Suppressor macrophage treated with lipopolysaccharide for 4 hours (primary cell): Measurements from ENCODE around the gene EIPR1.

Source experiments
- DNase-seq: peaks from one replicate; pipeline ENCODE4 v3.0.0-alpha.2; 2020

The EIPR1 gene

DNA sequence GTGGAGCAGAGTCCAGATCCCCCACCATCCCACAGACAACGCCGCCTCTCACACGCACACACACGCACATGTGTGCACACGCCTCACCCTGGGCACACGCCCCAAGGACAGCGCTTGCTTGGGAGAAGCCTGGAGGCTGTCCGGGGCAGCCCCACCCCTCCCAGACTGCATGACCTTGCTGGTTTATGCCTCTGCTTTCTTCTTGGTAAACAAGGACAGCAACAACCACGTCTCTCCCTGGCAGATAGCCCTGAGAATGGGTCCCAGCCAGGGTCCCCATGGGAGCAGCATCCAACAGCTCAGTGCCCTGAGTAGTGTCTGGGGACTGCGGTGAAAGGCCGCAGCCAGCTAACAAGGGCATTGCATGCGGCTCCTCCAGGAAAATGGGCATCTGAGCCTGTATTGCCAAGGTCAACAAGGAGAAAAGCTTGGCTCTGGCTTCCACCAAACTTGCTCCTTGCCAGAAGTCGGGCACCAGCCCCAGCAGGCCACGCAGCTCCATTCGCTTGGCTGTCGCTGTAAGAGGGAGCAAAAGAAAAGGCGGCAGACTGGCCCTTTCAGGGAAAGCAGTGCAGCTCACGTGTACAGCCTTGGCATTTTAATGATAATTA, 234.6 kb downstream of the EIPR1 start:
- no peak for DNase-seq

DNA sequence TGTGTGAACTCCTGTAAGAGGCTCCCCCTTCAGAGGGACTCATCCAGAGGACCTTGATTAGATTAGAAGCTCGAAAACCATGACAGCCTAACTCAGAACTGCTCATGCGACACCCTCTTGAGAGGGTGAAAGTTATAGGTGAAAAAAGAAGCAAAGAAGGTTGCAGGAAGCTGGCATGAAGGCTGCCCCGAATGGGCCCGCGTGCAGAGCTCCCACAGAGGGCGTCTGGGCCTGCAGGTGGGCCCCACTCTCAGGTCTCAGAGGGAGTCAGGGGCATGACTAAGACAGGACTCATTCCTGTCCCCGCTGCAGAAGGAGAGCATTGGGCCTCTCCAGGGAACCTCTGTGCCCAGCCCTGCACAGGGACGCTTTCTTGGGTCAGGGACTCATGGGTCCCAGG, 235.4 kb downstream of the EIPR1 start:
- no peak for DNase-seq

DNA sequence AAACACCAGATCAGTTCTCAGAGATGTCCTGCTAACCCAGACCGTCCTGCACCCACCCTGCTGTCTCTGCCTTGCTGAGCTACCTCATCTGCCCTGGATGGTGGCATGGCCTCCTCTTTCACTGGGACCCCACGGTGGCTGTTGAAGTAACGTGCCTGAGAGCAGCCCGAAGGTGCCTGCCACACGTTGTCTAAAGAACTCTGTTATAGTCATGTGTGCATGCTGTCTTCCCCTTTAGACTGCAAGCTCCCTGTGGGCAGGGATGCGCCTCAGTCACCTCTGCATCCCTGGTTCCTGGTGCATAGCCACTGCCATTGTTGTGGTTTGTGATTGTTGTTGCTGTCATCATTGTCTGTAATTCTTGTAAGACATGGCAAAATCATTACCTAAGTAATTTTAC, 235.9 kb downstream of the EIPR1 start:
- DNase-seq = no peak

DNA sequence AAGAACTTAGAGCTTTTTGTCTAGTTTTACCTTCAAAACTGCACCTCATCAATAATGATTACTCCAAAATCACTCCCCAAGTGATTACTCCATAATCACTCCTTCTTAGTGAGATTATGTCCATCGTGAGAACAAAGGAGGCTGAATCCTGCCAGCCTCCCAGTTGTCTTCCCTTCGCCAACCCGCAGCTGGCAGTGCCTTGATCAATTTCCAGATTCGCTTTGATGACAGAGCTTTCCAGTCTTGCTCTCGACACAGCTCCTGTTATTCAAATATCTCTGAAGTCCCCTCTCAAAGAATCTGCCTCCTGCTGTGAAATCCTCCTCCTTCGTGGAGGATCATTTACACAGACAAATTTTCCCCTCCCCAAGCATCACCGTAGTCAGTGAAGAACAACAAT, 237.7 kb downstream of the EIPR1 start:
- no peak for DNase-seq
